AG04449 (cell line): ENCODE measurements around the gene PDCD4.

Experiments
- CTCF ChIA-PET: fragments of 350-600 bp; formaldehyde crosslinking; extraction: SDS; loops from one replicate; lab custom pipeline; 2021; ENCODE audit warnings: antibody characterized with exemption; lab: Yijun Ruan, JAX
- POLR2A ChIA-PET: fragments of 400-600, 350-600 bp; formaldehyde crosslinking; extraction: SDS; loops from one replicate; lab custom pipeline; 2020; ENCODE audit warnings: antibody characterized with exemption, inconsistent platforms; lab: Yijun Ruan, JAX
- DNase-seq: peaks from one replicate; pipeline ENCODE4 v3.0.0-alpha.2; 2010; ENCODE audit warnings: low read depth, low spot score
- H3K4me3 ChIP-seq: 2 replicates; pipeline ENCODE4 v1.5.1; 2011; ENCODE audit warnings: low read depth, mild to moderate bottlenecking, control low read depth, low read length
- TF ChIP-seq, protein P1 (sequence below): IDR thresholded peaks from one replicate; pipeline ENCODE4 v1.5.1; 2011; ENCODE audit warnings: mild to moderate bottlenecking, moderate library complexity, low read length, control low read depth, inconsistent platforms; ENCODE audit not compliant: insufficient read depth; ENCODE audit errors: missing control alignments

Gene PDCD4

DNA sequence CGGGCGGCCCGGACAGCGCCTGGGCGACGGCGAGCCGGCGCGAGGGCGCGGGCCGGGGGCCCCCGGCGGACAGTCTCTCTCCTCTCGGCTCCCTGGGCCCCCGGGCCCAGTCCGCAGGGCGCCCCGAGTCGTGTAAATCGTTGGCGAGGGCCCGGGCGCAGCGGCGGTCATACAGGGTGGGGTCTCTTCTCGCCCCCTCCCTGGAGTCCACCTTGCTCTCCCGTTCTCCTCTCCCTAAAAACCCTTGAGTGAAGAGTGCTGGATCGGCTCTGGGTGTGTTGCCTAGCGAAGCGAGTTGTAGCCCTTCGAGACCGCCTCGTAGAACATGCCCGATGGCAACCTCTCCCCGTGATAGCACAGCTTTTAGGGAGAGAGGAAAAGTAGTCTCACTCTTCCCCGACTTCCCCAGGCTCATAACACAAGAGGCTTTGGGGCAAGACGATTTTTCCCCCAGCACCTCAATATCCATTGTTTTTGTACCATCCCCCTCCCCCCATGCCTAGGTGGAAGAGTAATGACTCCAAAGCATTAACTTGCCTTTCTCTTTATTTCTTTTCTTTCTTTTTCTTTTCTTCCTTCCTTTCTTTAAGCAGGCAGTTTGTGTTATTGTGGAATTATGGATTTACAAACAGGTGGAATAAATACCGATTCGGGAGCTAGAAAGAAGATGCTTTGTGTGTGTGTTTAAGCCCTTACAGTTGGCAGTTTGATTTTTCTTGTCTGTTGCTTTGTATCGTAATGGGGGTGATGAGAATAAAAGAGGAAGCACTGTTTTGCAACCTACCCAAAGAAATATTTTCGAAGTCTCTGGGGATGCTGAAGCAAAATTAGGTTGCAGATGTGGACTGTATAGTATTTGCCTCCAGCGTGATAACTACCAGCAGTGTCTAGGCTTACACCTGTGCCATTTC lies 48.5 kb downstream of the PDCD4 start:
- CTCF ChIA-PET: interaction anchor here (0.8 kb wide), 1 partner anchor 25 kb away, joined by 3 read pairs; no protein-coding TSS in a partner anchor
- DNase-seq: no peak
- POLR2A ChIA-PET: interaction anchor here (0.6 kb wide), 1 partner anchor 1527 kb away, joined by 3 read pairs; the partner anchor contains the start of genes VTI1A and ZDHHC6
- TF ChIP-seq, protein P1, sequence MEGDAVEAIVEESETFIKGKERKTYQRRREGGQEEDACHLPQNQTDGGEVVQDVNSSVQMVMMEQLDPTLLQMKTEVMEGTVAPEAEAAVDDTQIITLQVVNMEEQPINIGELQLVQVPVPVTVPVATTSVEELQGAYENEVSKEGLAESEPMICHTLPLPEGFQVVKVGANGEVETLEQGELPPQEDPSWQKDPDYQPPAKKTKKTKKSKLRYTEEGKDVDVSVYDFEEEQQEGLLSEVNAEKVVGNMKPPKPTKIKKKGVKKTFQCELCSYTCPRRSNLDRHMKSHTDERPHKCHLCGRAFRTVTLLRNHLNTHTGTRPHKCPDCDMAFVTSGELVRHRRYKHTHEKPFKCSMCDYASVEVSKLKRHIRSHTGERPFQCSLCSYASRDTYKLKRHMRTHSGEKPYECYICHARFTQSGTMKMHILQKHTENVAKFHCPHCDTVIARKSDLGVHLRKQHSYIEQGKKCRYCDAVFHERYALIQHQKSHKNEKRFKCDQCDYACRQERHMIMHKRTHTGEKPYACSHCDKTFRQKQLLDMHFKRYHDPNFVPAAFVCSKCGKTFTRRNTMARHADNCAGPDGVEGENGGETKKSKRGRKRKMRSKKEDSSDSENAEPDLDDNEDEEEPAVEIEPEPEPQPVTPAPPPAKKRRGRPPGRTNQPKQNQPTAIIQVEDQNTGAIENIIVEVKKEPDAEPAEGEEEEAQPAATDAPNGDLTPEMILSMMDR: no peak
- H3K4me3 ChIP-seq: peak overlapping the region; percentile 82

DNA sequence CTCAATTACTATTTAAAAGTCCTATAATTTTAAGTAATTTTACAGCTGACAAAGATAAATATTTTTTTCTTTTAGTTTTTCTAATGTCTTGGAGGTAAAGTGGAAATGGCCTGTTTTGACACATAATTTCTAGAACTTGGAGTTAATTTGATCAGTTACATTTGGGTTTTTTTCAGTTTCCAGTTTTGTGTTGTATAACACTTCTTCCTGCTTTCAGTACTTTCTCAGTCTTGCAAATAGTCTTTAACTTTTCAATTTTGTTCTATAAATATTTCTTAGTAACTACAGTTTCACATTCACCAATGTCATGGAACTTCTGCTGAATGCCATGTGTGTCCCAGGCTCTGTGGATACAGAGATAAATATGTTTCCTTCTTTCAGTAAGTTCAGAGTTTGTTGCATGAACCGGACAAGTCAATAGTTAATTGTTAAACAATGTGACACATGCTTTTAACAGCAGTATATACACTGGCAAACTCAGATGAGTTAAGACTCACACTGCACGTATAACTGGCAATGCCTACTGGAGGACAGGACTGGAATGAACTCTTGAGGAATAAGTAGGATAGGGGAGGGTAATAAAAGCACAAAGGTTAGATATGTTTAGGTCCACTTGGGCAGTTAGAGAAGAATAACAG lies 52.2 kb downstream of the PDCD4 start:
- CTCF ChIA-PET: interaction anchor here (0.9 kb wide), 1 partner anchor 252 kb away, joined by 3 read pairs; no protein-coding TSS in a partner anchor
- POLR2A ChIA-PET: no interaction called here
- TF ChIP-seq, protein P1: no peak
- no peak for DNase-seq
- H3K4me3 ChIP-seq: no peak overlapping the region

DNA sequence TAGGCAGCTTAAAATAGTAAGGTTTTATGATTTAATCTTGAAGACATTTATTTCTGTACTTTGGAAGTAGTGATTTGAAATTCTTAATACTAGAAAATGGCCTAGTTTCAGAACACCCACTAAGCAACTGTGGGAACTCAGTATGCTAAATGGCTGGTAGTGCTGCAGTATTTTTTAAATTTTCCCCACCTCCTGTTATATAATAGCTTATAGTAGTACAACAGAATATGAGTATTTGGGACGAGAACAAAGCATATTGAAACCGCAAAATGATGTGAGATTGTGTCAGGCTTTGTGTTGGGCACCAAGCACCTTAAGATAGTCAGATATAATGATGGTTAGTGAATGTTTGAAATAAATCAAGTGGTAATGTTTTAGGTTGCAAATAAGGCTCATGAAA lies 55.7 kb downstream of the PDCD4 start:
- TF ChIP-seq, protein P1: no peak
- H3K4me3 ChIP-seq: no peak overlapping the region
- DNase-seq: no peak
- ChIA-PET CTCF (interaction anchor here (0.9 kb wide), 1 partner anchor 8 kb away, joined by 3 read pairs; the partner anchor contains the start of genes BBIP1 and SHOC2), POLR2A (no interaction called here)

DNA sequence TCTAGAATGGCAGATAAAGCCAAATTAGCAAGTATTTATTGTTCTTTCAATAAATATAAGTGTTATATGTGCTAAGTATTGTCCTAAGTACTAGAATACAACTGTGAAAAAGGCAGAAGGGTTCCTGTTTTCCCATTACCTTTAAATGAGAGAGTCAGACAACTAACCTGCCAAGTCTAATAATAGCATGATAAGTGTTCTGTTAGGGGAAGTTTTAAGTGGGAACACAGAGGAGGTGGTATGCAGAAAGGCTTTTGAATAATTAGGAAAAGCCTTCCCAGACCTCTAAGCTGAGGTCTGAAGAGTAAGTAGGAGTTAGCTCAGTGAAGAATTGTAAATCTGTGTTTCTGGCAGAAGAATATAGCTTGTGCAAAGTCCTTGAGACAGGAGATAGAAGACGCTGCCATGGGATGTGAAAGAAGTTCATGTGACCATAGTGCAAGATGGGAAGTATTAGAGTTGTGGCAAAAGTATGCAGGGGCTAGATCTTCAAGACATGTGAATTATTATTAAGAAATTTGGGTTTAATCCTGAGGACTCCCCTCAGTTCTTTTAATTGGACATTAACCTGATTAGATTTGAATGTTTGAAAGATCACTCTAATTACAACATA lies 60.1 kb downstream of the PDCD4 start:
- ChIA-PET CTCF (no interaction called here), POLR2A (no interaction called here)
- no peak for DNase-seq
- H3K4me3 ChIP-seq: no peak overlapping the region
- TF ChIP-seq, protein P1: no peak

DNA sequence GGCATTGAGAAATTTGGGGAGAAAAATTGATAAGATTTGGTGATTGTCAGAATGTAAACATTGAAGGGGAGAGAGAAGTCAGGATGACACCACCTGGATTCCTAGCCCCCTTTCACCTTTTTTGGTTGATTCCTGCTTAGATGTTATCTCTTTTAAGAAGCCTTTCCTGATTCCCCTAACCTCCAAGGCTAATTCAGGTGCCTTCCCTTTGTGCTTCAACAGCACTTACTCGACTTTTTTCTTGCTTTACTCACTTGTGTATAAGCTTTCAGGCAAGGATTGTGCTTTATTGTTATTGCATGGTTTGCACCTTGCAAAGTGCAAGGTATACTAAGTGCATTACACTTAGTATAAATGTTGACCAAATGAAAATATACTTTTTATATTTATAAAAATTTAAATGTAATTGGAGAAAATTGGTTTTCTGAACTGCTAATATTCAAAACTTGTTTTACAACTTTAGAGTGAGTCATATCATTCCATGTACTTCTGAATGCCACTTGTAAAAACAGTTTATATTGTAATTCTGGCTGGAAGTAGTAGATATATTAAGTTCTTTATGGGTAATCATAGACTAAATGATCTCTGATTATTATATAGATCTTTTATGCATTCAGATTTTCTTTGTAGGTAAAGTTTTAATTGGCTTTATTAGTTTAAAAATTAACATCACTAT lies 60.9 kb downstream of the PDCD4 start:
- TF ChIP-seq, protein P1: no peak
- no peak overlapping the region for H3K4me3 ChIP-seq
- DNase-seq: no peak
- ChIA-PET CTCF (no interaction called here), POLR2A (no interaction called here)
